Kidney (tissue), 14 donors: ENCODE measurements around the gene FBXL7. TPM values are rescaled to one million over a fixed set of nuclear protein-coding genes. Genes with fewer than 3 reads are reported as not detected.

ENCODE experiments used
- DNase-seq, 5 donors: peaks; one replicate each; pipeline ENCODE4 v3.0.0-alpha.2; 2013 to 2020
- FAIRE-seq: peaks from 2 replicates; lab custom pipeline; 2012; peaks lifted over from hg19 to GRCh38; lab: Jason Lieb, UNC
- H3K27ac ChIP-seq, 2 donors: one replicate each; pipeline ENCODE4 v1.7.0; 2013; ENCODE audit warnings: low read depth in 2 of 2, low read length in 2 of 2, inconsistent platforms in 1 of 2
- H3K27me3 ChIP-seq: one replicate; pipeline ENCODE4 v1.7.1; 2013; ENCODE audit warnings: low read length, inconsistent platforms; ENCODE audit not compliant: control insufficient read depth, insufficient read depth
- H3K36me3 ChIP-seq, 3 donors: one replicate each; pipeline versions ENCODE4 v1.7.0 to v1.7.1; 2013; ENCODE audit warnings: low read length in 3 of 3, control low read depth in 1 of 3, inconsistent platforms in 1 of 3; ENCODE audit not compliant: insufficient read depth in 3 of 3, control insufficient read depth in 2 of 3
- H3K4me1 ChIP-seq, 3 donors: one replicate each; pipeline versions ENCODE4 v1.7.0 to v1.7.1; 2013; ENCODE audit warnings: low read length in 3 of 3, inconsistent platforms in 1 of 3, low read depth in 1 of 3; ENCODE audit not compliant: control insufficient read depth in 2 of 3, insufficient read depth in 2 of 3
- H3K4me3 ChIP-seq, 3 donors: one replicate each; pipeline versions ENCODE4 v1.7.0 to v1.8.1; 2013; ENCODE audit warnings: low read length in 3 of 3, control low read depth in 1 of 3, inconsistent platforms in 1 of 3
- H3K9ac ChIP-seq, 3 donors: one replicate each; pipeline versions ENCODE4 v1.7.0 to v1.7.1; 2013; ENCODE audit warnings: low read length in 3 of 3, control low read depth in 1 of 3, inconsistent platforms in 1 of 3
- H3K9me3 ChIP-seq, 3 donors: one replicate each; pipeline versions ENCODE4 v1.7.0 to v1.7.1; 2013; ENCODE audit warnings: low read length in 3 of 3, control low read depth in 1 of 3, inconsistent platforms in 1 of 3; ENCODE audit not compliant: control insufficient read depth in 2 of 3, insufficient read depth in 1 of 3
- intact Hi-C: fragments of 100-400 bp; cut with DNase I; formaldehyde crosslinking; loops from one replicate; pipeline ENCODE4 v1.11.1; 2022
- polyA plus RNA-seq: library from polyadenylated mRNA; stranded (reverse); fragments of 350-450 nt; fragmentation: Illumina TruSeq; extraction: RNeasy Lipid Tissue Mini Kit (QIAGEN cat#74804); gene quantifications from one replicate; pipeline ENCODE4 v1.2.3, GENCODE V29; 2014; ENCODE audit warnings: low read depth, low replicate concordance; ENCODE audit not compliant: insufficient read depth
- total RNA-seq: library from RNA; stranded (reverse); fragmentation: NEBNext Ultra II Directional; extraction: Animal tissue kit (Norgen Biotek cat#: 25700); gene quantifications from one replicate; pipeline ENCODE4 v1.2.1, GENCODE V29; 2021
- TF ChIP-seq, protein P1 (sequence below): IDR thresholded peaks from 3 replicates; pipeline ENCODE4 v1.5.1; 2012; ENCODE audit warnings: mild to moderate bottlenecking, moderate library complexity, borderline replicate concordance; ENCODE audit not compliant: insufficient read depth; ENCODE audit errors: extremely low read depth
- donor health status: control.
- donor health status: control.
- donor health status: control.
- donor health status: control.
- donor health status: control.
- donor health status: DM: yes; HTN: yes; CAD: no.
- donor health status: Normal renal cell carcinoma (clear cell type).

Gene FBXL7
- total and polyA plus RNA-seq, 2 donors from 2014 or later = 3.9 to 6.1 TPM

DNA sequence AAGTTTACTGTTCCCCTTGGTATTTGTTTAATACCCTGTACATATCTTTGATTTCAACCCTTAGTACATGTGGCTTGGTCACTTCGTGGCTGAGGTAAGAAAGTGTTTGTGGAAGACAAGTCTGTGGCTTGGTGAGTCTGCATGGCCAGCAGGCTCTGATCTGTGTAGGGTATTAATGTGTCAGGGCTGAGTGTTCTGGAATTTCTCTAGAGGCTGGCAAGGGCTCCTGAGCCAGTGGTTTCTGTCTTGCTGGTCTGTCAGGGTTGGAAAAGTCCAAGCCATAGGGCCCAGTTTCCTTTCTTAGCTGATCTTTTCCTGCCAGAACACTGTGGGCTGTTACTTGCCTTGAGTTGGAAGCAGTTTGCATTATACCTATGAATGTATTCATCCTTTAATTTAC lies 48.0 kb upstream of the FBXL7 start:
- intact Hi-C loops = no loop called here

DNA sequence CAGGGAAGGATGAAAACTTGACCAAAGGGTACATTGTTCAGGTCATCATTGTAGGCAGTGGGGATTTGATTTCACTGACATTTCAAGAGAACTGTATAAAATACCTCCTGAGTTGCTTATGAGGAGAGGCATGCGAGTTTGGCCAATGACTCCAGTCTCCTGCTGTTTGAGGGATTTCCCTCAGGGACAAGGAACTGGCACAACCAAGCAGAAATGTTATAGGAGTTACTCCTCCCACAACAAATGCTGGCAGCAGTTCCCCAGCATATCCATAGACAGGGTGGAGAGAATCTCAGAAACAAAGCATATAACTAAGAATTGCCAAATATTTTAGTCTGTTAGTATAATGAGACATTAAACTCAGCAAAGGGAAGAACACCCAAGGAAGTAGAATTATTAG lies 47.2 kb upstream of the FBXL7 start:
- Histone ChIP-seq H3K27ac (no peak overlapping the region), H3K4me1 (no peaks in the 10 kb centered on the region), H3K9me3 (no peaks in the 10 kb centered on the region), H3K27me3 (no peaks in the 10 kb centered on the region), H3K36me3 (no peaks in the 10 kb centered on the region), H3K4me3 (no peak overlapping the region), H3K9ac (no peak overlapping the region)
- FAIRE-seq (no peak), DNase-seq (no peak)
- intact Hi-C loops = no loop called here
- TF ChIP-seq, protein P1, sequence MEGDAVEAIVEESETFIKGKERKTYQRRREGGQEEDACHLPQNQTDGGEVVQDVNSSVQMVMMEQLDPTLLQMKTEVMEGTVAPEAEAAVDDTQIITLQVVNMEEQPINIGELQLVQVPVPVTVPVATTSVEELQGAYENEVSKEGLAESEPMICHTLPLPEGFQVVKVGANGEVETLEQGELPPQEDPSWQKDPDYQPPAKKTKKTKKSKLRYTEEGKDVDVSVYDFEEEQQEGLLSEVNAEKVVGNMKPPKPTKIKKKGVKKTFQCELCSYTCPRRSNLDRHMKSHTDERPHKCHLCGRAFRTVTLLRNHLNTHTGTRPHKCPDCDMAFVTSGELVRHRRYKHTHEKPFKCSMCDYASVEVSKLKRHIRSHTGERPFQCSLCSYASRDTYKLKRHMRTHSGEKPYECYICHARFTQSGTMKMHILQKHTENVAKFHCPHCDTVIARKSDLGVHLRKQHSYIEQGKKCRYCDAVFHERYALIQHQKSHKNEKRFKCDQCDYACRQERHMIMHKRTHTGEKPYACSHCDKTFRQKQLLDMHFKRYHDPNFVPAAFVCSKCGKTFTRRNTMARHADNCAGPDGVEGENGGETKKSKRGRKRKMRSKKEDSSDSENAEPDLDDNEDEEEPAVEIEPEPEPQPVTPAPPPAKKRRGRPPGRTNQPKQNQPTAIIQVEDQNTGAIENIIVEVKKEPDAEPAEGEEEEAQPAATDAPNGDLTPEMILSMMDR = no peak

More for the DNA sequence above, 48.0 kb upstream of the FBXL7 start:
- no peaks in the 10 kb centered on the region for H3K4me1 ChIP-seq
- no peaks in the 10 kb centered on the region for H3K9me3 ChIP-seq
- H3K4me3 ChIP-seq = no peak overlapping the region
- no peak overlapping the region for H3K9ac ChIP-seq
- H3K36me3 ChIP-seq = no peaks in the 10 kb centered on the region
- TF ChIP-seq, protein P1 = no peak
- FAIRE-seq (no peak), DNase-seq (no peak)
- H3K27me3 ChIP-seq = no peaks in the 10 kb centered on the region
- H3K27ac ChIP-seq = no peak overlapping the region

DNA sequence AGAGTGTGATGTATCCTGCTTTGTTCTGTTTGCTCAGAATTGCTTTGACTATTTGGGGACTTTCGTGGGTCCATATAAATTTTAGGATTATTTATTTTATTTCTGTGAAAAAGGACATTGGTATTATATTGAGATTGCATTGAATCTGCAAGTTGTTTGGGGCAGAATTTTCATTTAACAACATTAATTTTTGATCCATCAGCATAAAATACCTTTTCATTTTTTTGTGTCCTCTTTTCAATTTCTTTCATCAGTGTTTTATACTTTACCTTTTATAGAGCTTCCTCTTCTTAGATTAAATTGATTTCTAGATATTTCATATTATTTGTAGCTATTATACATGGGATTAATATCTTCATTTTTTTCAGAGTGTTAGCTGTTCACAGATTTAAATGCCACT lies 40.8 kb upstream of the FBXL7 start:
- TF ChIP-seq, protein P1 = no peak
- Histone ChIP-seq H3K27me3 (no peaks in the 10 kb centered on the region), H3K9me3 (no peaks in the 10 kb centered on the region), H3K27ac (no peak overlapping the region), H3K9ac (no peak overlapping the region), H3K4me1 (no peaks in the 10 kb centered on the region), H3K4me3 (no peak overlapping the region), H3K36me3 (no peaks in the 10 kb centered on the region)
- DNase-seq = no peak
- intact Hi-C loops = no loop called here
- FAIRE-seq = no peak
